Kidney (tissue), 14 donors: Measurements from ENCODE around the gene PPM1G. TPM values are rescaled to one million over a fixed set of nuclear protein-coding genes. Genes with fewer than 3 reads are reported as not detected.

Source experiments
- DNase-seq, 5 donors: peaks; one replicate each; pipeline ENCODE4 v3.0.0-alpha.2; 2013 to 2020
- FAIRE-seq: peaks from 2 replicates; lab custom pipeline; 2012; peaks lifted over from hg19 to GRCh38; lab: Jason Lieb, UNC
- H3K27ac ChIP-seq, 2 donors: one replicate each; pipeline ENCODE4 v1.7.0; 2013; ENCODE audit warnings: low read depth in 2 of 2, low read length in 2 of 2, inconsistent platforms in 1 of 2
- H3K27me3 ChIP-seq: one replicate; pipeline ENCODE4 v1.7.1; 2013; ENCODE audit warnings: low read length, inconsistent platforms; ENCODE audit not compliant: control insufficient read depth, insufficient read depth
- H3K36me3 ChIP-seq, 3 donors: one replicate each; pipeline versions ENCODE4 v1.7.0 to v1.7.1; 2013; ENCODE audit warnings: low read length in 3 of 3, control low read depth in 1 of 3, inconsistent platforms in 1 of 3; ENCODE audit not compliant: insufficient read depth in 3 of 3, control insufficient read depth in 2 of 3
- H3K4me1 ChIP-seq, 3 donors: one replicate each; pipeline versions ENCODE4 v1.7.0 to v1.7.1; 2013; ENCODE audit warnings: low read length in 3 of 3, inconsistent platforms in 1 of 3, low read depth in 1 of 3; ENCODE audit not compliant: control insufficient read depth in 2 of 3, insufficient read depth in 2 of 3
- H3K4me3 ChIP-seq, 3 donors: one replicate each; pipeline versions ENCODE4 v1.7.0 to v1.8.1; 2013; ENCODE audit warnings: low read length in 3 of 3, control low read depth in 1 of 3, inconsistent platforms in 1 of 3
- H3K9ac ChIP-seq, 3 donors: one replicate each; pipeline versions ENCODE4 v1.7.0 to v1.7.1; 2013; ENCODE audit warnings: low read length in 3 of 3, control low read depth in 1 of 3, inconsistent platforms in 1 of 3
- H3K9me3 ChIP-seq, 3 donors: one replicate each; pipeline versions ENCODE4 v1.7.0 to v1.7.1; 2013; ENCODE audit warnings: low read length in 3 of 3, control low read depth in 1 of 3, inconsistent platforms in 1 of 3; ENCODE audit not compliant: control insufficient read depth in 2 of 3, insufficient read depth in 1 of 3
- CTCF ChIP-seq: IDR thresholded peaks from 3 replicates; pipeline ENCODE4 v1.5.1; 2012; ENCODE audit warnings: mild to moderate bottlenecking, moderate library complexity, borderline replicate concordance; ENCODE audit not compliant: insufficient read depth; ENCODE audit errors: extremely low read depth
- intact Hi-C: fragments of 100-400 bp; cut with DNase I; formaldehyde crosslinking; loops from one replicate; pipeline ENCODE4 v1.11.1; 2022
- polyA plus RNA-seq: library from polyadenylated mRNA; stranded (reverse); fragments of 350-450 nt; fragmentation: Illumina TruSeq; extraction: RNeasy Lipid Tissue Mini Kit (QIAGEN cat#74804); gene quantifications from one replicate; pipeline ENCODE4 v1.2.3, GENCODE V29; 2014; ENCODE audit warnings: low read depth, low replicate concordance; ENCODE audit not compliant: insufficient read depth
- total RNA-seq: library from RNA; stranded (reverse); fragmentation: NEBNext Ultra II Directional; extraction: Animal tissue kit (Norgen Biotek cat#: 25700); gene quantifications from one replicate; pipeline ENCODE4 v1.2.1, GENCODE V29; 2021
- donor health status: control.
- donor health status: control.
- donor health status: control.
- donor health status: control.
- donor health status: control.
- donor health status: DM: yes; HTN: yes; CAD: no.
- donor health status: Normal renal cell carcinoma (clear cell type).

PPM1G gene
- total and polyA plus RNA-seq, 2 donors from 2014 or later: 50.7 to 60.7 TPM

- no peak for TF ChIP-seq CTCF
- peaks cover 3 to 15% (median 14%) of the 10 kb centered on the region in 3 donors for H3K4me1 ChIP-seq
- H3K9me3 ChIP-seq: no peaks in the 10 kb centered on the region
- H3K4me3 ChIP-seq: peak overlapping the region in 1 of 3 donors; percentile 85
- DNase-seq (no peak), FAIRE-seq (no peak)
- intact Hi-C loops: no loop called here
- no peaks in the 10 kb centered on the region for H3K27me3 ChIP-seq
- peaks cover 3 to 50% (median 34%) of the 10 kb centered on the region in 3 donors for H3K36me3 ChIP-seq
- no peak overlapping the region for H3K27ac ChIP-seq
- H3K9ac ChIP-seq: peak overlapping the region in 1 of 3 donors; percentile 96
These were observed 30.5 kb downstream of the PPM1G start for GRCh38 chr2:27378809-27379290.

GRCh38 chr2:27378096-27378808, 31.1 kb downstream of the PPM1G start:
- Histone ChIP-seq H3K36me3 (peaks cover 5 to 49% (median 31%) of the 10 kb centered on the region in 3 donors), H3K27me3 (no peaks in the 10 kb centered on the region), H3K9me3 (no peaks in the 10 kb centered on the region), H3K9ac (no peak overlapping the region), H3K4me3 (peak overlapping the region in 1 of 3 donors; percentile 85), H3K4me1 (peaks cover 3 to 15% (median 14%) of the 10 kb centered on the region in 3 donors), H3K27ac (no peak overlapping the region)
- DNase-seq (peak; percentile 58 to 84 (median 80)), FAIRE-seq (no peak)
- TF ChIP-seq CTCF: peak; percentile 42
- intact Hi-C loops: no loop called here

- Histone ChIP-seq H3K4me1 (peaks cover 3 to 15% (median 14%) of the 10 kb centered on the region in 3 donors), H3K9me3 (no peaks in the 10 kb centered on the region), H3K9ac (no peak overlapping the region), H3K27ac (no peak overlapping the region), H3K36me3 (peaks cover 5 to 46% (median 29%) of the 10 kb centered on the region in 3 donors), H3K4me3 (no peak overlapping the region), H3K27me3 (no peaks in the 10 kb centered on the region)
- FAIRE-seq (no peak), DNase-seq (peak in 1 of 5 donors; percentile 74)
- TF ChIP-seq CTCF: no peak
- intact Hi-C loops: no loop called here
These were observed 31.7 kb downstream of the PPM1G start for GRCh38 chr2:27377618-27378095.
